Kidney (tissue), 14 donors: ENCODE measurements around the gene KREMEN2. TPM values are rescaled to one million over a fixed set of nuclear protein-coding genes. Genes with fewer than 3 reads are reported as not detected.

Experiments used
- DNase-seq, 5 donors: peaks; one replicate each; pipeline ENCODE4 v3.0.0-alpha.2; 2013 to 2020
- FAIRE-seq: peaks from 2 replicates; lab custom pipeline; 2012; peaks lifted over from hg19 to GRCh38; lab: Jason Lieb, UNC
- H3K27ac ChIP-seq, 2 donors: one replicate each; pipeline ENCODE4 v1.7.0; 2013; ENCODE audit warnings: low read depth in 2 of 2, low read length in 2 of 2, inconsistent platforms in 1 of 2
- H3K27me3 ChIP-seq: one replicate; pipeline ENCODE4 v1.7.1; 2013; ENCODE audit warnings: low read length, inconsistent platforms; ENCODE audit not compliant: control insufficient read depth, insufficient read depth
- H3K36me3 ChIP-seq, 3 donors: one replicate each; pipeline versions ENCODE4 v1.7.0 to v1.7.1; 2013; ENCODE audit warnings: low read length in 3 of 3, control low read depth in 1 of 3, inconsistent platforms in 1 of 3; ENCODE audit not compliant: insufficient read depth in 3 of 3, control insufficient read depth in 2 of 3
- H3K4me1 ChIP-seq, 3 donors: one replicate each; pipeline versions ENCODE4 v1.7.0 to v1.7.1; 2013; ENCODE audit warnings: low read length in 3 of 3, inconsistent platforms in 1 of 3, low read depth in 1 of 3; ENCODE audit not compliant: control insufficient read depth in 2 of 3, insufficient read depth in 2 of 3
- H3K4me3 ChIP-seq, 3 donors: one replicate each; pipeline versions ENCODE4 v1.7.0 to v1.8.1; 2013; ENCODE audit warnings: low read length in 3 of 3, control low read depth in 1 of 3, inconsistent platforms in 1 of 3
- H3K9ac ChIP-seq, 3 donors: one replicate each; pipeline versions ENCODE4 v1.7.0 to v1.7.1; 2013; ENCODE audit warnings: low read length in 3 of 3, control low read depth in 1 of 3, inconsistent platforms in 1 of 3
- H3K9me3 ChIP-seq, 3 donors: one replicate each; pipeline versions ENCODE4 v1.7.0 to v1.7.1; 2013; ENCODE audit warnings: low read length in 3 of 3, control low read depth in 1 of 3, inconsistent platforms in 1 of 3; ENCODE audit not compliant: control insufficient read depth in 2 of 3, insufficient read depth in 1 of 3
- CTCF ChIP-seq: IDR thresholded peaks from 3 replicates; pipeline ENCODE4 v1.5.1; 2012; ENCODE audit warnings: mild to moderate bottlenecking, moderate library complexity, borderline replicate concordance; ENCODE audit not compliant: insufficient read depth; ENCODE audit errors: extremely low read depth
- intact Hi-C: fragments of 100-400 bp; cut with DNase I; formaldehyde crosslinking; loops from one replicate; pipeline ENCODE4 v1.11.1; 2022
- polyA plus RNA-seq: library from polyadenylated mRNA; stranded (reverse); fragments of 350-450 nt; fragmentation: Illumina TruSeq; extraction: RNeasy Lipid Tissue Mini Kit (QIAGEN cat#74804); gene quantifications from one replicate; pipeline ENCODE4 v1.2.3, GENCODE V29; 2014; ENCODE audit warnings: low read depth, low replicate concordance; ENCODE audit not compliant: insufficient read depth
- total RNA-seq: library from RNA; stranded (reverse); fragmentation: NEBNext Ultra II Directional; extraction: Animal tissue kit (Norgen Biotek cat#: 25700); gene quantifications from one replicate; pipeline ENCODE4 v1.2.1, GENCODE V29; 2021
- donor health status: control.
- donor health status: control.
- donor health status: control.
- donor health status: control.
- donor health status: control.
- donor health status: DM: yes; HTN: yes; CAD: no.
- donor health status: Normal renal cell carcinoma (clear cell type).

KREMEN2 gene
- total and polyA plus RNA-seq, 2 donors from 2014 or later, result not detected

- DNase-seq, result peak; percentile 80 to 94 (median 84)
- H3K4me1 ChIP-seq, result peaks cover 0 to 17% (median 0%) of the 10 kb centered on the region in 3 donors
- H3K36me3 ChIP-seq, result no peaks in the 10 kb centered on the region
- H3K9ac ChIP-seq, result no peak overlapping the region
- no peak for FAIRE-seq
- H3K27me3 ChIP-seq, result peaks cover 15% of the 10 kb centered on the region
- H3K27ac ChIP-seq, result no peak overlapping the region
- no peaks in the 10 kb centered on the region for H3K9me3 ChIP-seq
- H3K4me3 ChIP-seq, result no peak overlapping the region
- intact Hi-C loops, result no loop called here
- no peak for TF ChIP-seq CTCF
These were observed 631 bp downstream of the KREMEN2 start for GRCh38 chr16:2964475-2965336.

GRCh38 chr16:2966043-2966807 lies 2.1 kb downstream of the KREMEN2 start:
- Histone ChIP-seq H3K4me1 (peaks cover 0 to 19% (median 0%) of the 10 kb centered on the region in 3 donors), H3K27ac (no peak overlapping the region), H3K9ac (no peak overlapping the region), H3K4me3 (no peak overlapping the region), H3K36me3 (no peaks in the 10 kb centered on the region), H3K9me3 (no peaks in the 10 kb centered on the region), H3K27me3 (peaks cover 15% of the 10 kb centered on the region)
- no peak for TF ChIP-seq CTCF
- no peak for FAIRE-seq
- intact Hi-C loops, result no loop called here
- DNase-seq, result peak in 2 of 5 donors; percentile 75 to 76

DNA sequence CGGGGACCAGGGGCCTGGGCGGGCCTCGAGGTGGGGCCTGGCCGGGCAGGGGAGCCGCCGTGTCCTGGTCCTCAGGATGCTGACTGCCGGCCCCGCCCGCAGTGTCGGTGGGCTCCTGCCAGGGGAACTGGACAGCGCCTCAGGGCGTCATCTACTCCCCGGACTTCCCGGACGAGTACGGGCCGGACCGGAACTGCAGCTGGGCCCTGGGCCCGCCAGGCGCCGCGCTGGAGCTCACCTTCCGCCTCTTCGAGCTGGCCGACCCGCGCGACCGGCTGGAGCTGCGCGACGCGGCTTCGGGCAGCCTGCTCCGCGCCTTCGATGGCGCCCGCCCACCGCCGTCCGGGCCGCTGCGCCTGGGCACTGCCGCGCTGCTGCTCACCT lies 2.7 kb downstream of the KREMEN2 start:
- intact Hi-C loops, result no loop called here
- no peaks in the 10 kb centered on the region for H3K9me3 ChIP-seq
- peaks cover 15% of the 10 kb centered on the region for H3K27me3 ChIP-seq
- peak; percentile 25 for TF ChIP-seq CTCF
- peaks cover 0 to 19% (median 0%) of the 10 kb centered on the region in 3 donors for H3K4me1 ChIP-seq
- no peaks in the 10 kb centered on the region for H3K36me3 ChIP-seq
- FAIRE-seq (no peak), DNase-seq (peak in 2 of 5 donors; percentile 48 to 84)
- no peak overlapping the region for H3K9ac ChIP-seq
- no peak overlapping the region for H3K4me3 ChIP-seq
- no peak overlapping the region for H3K27ac ChIP-seq
